HG03045 (cell line): ENCODE results near the gene BEND7.
"Not testable (repeated sequence)": the region's sequence is repeated elsewhere in the genome, so short reads cannot be mapped to it uniquely, and the experiment has no call there.

Source experiments
- ATAC-seq: cut with Tn5 transposase; IDR thresholded peaks from one replicate; pipeline ENCODE4 v1.9.1; 2021; ENCODE audit warnings: mild to moderate bottlenecking, moderate library complexity; ENCODE audit not compliant: unreplicated experiment

BEND7 gene, protein sequence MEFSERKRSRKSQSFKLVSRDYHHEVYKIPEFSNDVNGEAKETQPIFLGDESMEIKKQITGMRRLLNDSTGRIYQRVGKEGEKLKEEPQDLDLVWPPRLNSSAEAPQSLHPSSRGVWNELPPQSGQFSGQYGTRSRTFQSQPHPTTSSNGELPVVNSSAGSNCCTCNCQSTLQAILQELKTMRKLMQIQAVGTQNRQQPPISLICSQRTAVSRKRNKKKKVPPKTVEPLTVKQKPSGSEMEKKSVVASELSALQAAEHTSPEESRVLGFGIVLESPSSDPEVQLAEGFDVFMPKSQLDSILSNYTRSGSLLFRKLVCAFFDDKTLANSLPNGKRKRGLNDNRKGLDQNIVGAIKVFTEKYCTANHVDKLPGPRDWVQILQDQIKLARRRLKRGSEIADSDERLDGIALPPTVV

DNA sequence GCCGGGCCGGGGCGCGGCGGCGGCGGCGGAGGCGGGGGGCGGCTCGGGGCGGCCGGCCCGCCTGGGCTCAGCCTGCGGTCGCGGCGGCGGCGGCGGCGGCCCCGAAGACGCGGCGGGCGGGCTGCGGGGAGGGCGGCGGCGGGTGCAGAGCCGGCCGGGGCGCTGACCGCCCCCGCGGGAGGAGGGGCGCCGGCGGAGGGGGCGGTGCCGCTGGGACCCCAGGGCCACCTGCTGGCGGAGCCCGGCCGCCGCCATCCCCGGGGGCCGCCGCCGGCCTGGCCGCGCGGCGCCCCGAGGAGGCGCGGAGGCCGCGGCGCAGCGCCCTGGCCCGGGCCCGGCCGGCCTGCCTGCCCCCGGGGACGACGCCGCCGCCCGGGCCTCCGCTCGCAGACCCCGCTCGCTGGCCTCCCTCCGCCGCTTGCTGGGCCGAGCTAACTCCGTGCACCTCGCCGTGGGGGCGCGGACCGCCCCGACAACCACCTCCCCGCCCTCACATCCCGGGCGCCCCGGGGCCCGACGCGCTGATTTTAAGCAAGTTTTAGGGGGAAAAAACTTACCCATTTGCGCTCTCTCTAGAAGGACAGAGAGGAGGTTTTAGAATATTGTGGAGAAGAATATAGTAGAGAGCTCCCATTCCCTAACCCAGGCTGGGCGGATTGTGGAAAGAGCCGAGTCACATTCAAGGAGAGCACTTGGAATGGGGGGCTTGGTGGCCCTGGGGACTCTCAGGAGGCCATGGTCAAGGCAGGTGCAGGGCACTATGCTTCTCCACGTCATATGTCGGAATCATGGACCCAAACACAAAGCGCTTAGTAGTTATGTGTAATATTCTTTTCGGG is at the start of gene BEND7:
Gene BEND7, minus strand, starts transcription at position 140 of the 839 bp plus-strand sequence. CDS start 481 bp downstream, outside the sequence.
- no peak for ATAC-seq

DNA sequence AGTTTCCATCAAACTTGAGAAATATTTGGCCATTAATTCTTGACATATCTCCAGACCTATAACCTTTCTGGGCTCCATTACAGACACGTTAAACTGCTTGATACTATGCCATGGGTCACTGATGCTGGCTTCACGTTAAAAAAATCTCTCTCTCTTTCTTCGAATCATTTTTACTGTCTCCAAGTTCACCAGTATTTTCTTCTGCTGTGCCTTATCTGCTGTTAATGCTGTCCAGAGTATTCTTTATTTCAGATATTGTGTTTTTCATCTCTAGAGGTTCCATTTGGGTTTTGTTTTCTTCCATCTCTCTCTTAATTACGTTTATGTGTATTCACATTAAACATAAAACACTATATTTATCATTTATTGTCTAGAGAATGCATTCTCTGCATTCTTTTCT is 45.1 kb upstream of the BEND7 start:
- no peak for ATAC-seq

DNA sequence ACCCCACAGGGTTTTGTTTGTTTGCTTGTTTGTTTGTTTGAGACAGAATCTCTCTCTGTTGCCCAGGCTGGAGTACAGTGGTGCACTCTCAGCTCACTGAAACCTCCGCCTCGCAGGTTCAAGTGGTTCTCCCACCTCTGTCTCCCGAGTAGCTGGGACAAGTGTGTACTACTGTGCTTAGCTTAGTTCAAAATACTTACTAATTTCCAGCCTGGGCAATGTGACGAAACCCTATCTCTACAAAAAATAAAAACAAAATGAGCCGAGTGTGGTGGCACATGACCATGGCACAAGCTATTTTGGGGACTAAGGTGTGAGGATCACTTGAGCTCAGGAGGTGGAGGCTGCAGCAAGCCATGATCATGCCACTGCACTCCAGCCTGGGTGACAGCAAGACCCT is 42.7 kb upstream of the BEND7 start:
- no peak for ATAC-seq

DNA sequence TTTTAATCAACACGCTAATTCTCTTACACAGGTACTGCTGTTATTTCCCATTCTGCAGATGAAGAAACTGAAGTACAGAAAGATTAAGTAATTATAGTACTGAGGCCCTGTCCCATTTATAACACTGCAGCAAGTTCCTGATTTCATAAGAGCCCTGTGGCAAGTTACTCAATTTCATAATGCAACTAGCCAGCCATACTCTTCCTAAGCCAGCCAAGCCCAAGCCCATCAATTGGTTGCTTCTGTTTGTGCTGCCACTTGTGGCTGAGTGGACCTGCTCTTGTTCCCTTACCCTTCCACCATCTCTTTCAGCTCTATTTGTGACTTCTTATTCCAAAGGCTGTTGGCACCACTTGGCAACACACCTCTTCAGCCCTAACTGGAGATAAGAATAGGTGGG is 38.2 kb upstream of the BEND7 start:
- ATAC-seq: no peak

DNA sequence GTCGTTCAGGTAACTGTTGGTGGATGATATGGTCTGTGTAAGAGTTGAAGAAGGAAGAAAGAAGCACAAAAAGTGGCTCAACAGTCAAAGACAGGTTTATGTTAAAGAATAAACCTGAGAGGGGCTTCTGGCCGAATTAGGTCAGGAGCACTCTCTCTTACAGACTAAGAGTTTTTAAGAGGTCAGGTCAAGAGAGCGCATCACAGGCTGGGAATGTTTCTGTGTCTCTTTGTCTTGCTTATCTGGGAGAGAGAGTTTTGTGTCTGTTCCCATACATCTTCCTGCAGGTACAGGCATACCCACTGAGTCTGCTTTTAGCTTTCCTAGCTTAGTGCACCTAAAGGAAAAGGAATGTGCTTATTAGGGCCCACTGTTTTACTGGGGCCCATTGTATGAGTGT is 35.8 kb upstream of the BEND7 start:
- no peak for ATAC-seq

DNA sequence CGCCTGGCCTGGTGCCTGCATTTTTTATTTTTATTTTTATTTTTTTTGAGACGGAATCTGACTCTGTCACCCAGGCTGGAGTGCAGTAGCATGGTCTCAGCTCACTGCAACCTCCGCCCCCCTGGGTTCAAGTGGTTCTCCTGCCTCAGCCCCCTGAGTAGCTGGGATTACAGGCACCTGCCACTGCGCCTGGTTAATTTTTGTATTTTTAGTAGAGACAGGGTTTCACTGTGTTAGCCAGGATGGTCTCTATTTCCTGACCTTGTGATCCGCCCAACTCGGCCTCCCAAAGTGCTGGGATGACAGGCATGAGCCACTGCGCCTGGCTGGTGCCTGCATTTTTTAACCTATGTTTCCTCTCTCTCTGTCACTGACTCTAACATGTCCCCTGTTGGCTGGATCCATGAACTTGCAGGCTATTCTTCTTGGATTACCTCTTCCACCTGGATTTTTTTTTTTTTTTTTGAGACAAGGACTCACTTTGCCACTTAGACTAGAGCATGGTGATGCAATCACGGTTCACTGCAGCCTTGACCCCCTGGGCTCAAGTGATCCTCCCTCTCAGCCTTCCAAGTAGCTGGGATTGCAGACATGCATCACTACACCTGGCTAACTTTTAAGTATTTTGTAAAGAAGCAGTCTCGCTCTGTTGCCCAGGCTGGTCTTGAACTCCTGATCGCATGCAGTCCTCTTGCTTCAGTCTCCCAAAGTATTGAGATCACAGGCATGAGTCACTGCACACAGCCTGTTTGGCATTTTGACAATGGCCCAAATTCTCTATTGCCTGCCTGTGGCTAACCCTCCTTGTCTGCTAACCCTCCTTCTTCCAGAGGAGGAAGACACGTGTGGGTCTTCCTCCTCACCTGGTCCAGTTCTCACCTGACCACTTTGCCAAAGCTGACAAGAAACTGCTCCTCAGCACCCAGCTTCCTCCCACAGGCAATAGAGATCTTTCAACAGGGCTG is 34.9 kb upstream of the BEND7 start:
- no peak for ATAC-seq

DNA sequence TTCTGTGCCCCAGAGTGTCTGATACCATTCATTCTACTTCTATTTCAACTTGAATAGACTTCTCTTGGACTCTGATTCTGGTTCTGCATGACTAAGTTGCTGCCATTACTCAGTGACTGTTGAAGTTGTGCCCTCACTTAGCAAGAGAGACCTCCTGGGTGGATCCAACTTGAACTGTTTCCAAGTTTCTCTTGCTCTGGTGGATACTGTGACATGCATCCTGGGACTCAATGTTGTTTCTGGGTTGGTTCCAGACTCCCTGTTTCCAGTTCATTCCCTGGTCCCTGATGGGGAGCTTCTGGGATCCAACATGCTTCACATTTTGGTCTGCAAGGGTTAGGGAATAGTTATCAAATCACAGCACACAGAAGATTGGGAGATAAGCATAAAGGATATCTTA is 31.8 kb upstream of the BEND7 start:
- ATAC-seq: no peak

DNA sequence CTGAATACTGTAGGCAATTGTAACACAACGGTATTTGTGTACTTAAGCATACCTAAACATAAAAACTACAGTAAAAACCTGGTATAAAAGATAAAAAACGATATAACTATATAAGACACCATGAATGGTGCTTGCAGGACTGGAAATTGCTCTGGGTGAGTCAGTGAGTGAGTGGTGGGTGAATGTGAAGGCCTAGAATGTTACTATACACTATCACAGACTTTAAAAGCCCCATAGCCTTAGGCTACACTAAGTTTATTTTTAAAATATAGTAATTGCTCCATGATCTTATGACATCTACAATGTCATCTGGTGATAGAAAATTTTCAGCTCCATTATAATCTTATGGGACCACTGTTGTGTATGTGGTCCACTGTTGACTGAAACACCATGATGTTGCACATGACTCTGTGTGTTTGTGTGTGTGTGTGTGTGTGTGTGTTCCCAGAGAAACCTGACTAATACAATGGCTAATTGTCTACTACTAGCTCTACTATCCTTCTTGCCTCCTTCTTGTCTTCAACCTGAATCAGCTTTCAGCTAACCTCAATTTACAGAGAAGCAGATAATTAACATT is 30.4 kb upstream of the BEND7 start:
- ATAC-seq: no peak

DNA sequence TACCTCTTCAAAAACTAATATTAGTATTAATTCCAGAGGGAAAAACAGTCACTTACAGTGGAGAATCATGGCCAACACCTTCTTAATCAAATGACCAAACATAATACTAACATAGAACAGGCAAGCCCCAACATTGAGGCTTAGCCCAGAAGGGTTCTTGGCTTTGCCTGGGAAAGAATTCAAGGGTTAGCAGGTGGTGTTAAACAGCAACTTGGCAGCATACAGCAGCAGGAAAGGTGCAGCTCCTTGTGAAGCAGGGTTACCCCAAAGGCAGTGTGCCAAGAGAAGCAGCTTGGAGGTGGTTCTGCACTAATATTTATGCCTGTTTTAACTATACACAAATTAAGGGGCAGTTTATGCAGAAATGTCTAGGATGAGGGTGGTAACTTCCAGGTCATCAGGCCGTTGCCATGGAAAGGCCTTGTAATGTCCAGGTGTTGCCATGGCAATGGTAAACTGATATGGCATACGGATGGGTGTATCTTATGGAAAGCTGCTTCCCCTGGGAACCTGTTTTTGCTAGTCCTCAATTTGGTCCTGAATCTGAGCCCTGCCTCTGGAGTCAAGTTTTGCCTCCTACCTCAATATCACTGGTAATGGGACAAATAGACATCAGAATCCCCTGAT is 27.2 kb upstream of the BEND7 start:
- no peak for ATAC-seq

DNA sequence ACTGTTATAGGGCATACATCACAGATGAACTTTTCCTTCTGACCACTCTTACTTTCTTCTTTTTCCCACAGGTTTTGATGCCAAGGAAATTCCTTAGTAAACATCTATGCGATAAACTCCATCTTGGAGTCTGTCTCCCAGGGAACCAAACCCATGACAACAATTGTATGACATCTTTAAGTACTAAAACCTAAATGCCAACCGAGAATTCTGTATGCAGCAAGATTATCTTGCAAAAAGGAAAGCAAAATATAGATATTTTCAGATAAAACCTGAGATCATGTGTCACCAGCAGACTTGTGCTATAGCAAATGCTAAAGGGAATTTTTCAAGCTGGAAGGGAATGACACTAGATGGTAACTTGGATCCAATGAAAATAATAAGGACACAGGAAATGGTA is 22.0 kb upstream of the BEND7 start:
- no peak for ATAC-seq

DNA sequence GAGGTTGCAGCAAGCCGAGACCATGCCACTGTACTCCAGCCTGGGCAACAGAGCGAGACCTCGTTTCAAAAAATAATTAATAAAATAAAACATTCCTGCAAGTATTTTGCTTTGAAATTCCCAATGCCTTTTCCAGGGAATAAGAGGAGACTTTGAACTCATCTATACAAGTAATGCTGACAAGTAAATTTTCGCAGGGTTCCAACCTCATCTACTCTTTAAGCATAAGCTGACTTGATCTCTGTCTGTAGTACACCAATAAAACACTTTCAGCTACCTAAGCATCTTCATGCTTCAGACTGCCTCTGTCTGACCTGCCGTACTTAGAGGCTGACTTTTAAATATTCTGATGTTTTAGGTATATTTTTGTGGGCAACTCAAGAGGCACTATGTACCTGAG is 13.7 kb upstream of the BEND7 start:
- no peak for ATAC-seq

DNA sequence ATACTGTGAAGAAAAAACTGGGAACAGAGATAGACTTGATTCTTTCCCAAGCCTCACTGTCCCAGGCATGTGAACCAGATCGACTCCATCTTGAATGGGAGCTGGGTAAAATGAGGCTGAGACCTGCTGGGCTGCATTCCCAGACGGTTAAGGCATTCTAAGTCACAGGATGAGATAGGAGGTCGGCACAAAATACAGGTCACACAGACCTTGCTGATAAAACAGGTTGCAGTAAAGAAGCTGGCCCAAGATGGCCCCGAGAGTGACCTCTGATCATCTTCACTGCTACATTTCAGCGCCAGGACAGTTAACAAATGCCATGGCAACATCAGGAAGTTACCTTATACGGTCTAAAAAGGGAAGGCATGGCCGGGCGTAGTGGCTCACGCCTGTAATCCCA is 9.2 kb upstream of the BEND7 start:
- ATAC-seq: not testable (repeated sequence)

DNA sequence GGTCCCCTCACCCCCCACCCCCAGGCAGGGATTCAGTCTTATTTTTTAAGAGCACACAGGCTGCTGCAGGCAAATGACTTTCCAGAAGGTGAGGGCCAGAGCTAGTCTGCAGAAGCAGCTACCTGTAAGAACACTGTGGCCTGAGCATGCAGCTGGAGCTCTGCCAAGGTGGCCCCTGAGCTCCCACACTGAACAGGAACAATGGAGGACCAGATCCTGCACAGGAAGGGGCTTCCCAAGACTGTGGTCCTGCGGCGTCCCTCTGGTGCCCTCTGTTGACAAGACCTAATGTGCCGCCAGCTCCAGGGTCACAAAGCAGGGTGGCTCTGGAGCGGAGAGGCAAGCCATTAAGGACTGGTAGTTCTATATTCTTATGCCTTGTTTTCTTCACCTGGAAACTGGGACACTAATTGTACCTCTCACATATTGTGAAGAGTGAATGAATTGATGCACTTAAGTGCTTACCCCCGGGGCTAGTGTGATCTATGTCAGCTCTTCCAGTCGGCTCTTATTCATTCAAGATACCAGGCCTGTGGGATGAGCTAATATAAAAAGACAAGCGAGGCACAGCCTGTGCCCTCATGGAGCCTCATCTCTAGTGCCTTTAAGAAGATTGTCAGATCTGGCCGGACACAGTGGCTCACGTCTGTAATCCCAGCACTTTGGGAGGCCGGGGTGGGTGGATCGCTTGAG is 8.0 kb upstream of the BEND7 start:
- ATAC-seq: no peak

DNA sequence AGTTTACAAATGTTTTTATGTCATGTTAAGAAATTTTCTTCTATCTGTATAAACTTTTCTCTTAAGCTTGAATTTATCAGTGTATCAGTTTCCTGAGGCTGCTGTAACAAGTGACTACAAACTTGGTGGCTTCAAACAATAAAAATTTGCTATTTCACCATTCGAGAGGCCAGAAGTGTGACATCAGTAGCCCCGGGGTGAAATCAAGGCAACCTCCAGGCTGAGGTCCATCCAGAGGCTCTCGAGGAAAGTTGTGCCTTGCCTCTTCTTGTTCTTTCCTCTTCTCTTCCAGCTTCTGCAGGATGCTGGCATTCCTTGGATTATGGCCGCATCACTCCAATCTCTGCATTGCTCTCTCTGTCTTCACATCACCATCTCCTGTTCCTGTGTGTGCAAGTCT is 6.5 kb upstream of the BEND7 start:
- ATAC-seq: no peak

DNA sequence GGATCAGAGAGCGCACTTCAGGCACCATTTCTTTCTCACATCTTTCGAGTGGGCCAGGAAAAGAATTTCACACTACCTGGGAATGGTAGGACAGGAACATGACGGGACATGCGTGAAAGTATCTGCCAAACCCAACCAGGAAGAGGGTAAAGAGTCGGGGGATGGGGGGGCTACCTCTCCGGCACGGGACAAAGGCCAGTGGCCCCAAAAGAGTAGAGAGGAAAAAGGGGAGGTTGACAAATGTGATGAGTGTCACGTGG is 830 bp upstream of the BEND7 start:
- no peak for ATAC-seq

DNA sequence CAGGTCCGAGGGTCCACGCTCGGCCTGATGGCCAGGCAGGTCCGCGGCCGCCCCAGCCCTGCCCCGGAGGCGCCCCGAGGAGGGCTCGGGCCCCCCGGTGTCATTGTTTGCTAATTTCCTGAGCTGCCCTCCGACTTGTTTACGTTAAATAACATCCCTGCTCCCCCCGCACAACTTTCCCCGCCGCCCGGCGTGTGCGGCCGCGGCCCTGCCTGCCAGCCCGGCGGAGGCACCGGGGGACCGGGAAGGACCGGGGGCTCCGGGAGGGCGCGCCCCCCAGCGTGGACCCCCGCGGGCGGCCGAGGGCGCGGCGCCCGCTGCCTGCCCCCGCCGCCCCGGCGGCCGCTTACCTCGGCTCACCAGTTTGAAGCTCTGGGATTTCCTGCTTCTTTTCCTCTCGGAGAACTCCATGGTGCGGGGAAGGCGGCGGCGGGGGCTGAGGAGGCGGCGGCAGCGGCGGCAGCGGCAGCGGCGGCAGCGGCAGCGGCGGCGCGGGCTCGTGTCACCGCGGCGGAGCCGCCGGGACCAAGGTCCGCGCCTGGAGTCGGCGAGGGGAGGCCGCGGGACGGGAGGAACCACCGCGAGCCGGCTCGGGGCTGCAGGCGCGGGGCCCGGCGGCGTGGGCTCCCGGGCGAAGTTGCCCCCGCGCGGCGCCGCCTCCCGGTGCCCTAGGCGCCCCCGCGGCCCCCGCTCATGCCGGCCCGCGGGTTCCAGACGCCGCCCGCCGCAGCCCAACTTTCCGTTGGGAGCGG is 515 bp downstream of the BEND7 start:
- no peak for ATAC-seq

DNA sequence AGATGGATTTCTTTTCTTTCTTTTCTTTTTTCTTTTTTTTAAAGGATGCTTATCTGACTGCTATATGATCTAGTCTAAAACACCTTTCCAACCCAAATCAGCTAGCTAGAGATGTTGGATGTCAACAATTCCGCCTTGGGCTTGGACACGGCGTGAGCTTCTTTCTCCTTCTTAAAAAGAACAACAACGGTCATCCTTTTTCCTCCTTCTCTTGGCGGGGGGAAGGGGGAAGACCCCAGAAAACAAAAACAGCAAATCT is 1.0 kb downstream of the BEND7 start:
- no peak for ATAC-seq

DNA sequence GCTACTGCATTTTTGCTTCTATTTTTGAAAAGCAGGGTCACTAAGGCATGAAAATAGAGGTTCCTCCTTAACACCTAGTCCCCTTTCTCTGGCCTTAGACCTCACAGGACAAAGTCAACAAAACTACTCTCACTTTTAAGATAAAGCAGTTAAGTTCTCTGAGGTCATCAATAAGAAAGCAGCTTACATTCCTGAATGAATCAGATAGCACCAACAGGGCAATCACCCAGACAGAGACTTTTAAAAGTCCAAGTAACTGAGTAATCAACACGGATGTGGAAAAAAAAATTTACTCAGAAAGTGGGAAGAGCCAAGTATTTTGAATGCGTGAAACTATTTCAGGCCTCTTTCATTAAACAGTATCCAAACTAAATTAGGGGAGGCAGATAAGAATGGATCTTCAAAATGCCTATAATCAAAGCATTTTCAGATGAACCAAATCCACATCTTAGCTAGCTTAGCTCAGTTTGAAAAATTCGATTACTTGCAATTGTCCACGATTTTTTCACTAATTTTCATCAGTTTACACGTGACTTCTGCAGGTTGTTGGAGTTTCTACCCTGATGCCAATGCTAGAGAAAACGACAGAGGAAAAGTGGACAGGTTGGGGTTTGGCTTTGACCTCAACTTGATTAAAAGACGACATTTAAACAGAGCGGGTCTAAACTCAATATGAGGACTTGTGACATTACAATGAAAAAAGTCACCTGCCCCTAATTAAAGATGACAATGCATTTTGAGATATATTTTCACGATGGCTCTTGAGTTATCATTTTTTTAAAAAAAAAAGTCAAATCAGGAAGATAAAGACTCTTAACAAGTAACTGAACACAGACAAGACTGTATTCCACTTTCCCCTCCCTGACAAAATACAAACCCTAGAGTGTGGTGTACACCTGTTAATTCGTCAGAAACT is 1.6 kb downstream of the BEND7 start:
- no peak for ATAC-seq
